Hematopoietic multipotent progenitor cell treated with erythropoietin and hydrocortisone succinate and interleukin-3 and kit ligand, for 4 days (in vitro differentiated cells): ENCODE data around the gene DNAJB12.
"Not testable (repeated sequence)": the region's sequence is repeated elsewhere in the genome, so short reads cannot be mapped to it uniquely, and the experiment has no call there.

ENCODE experiments used
- DNase-seq: peaks from one replicate; pipeline ENCODE4 v3.0.0-alpha.2; 2015

DNAJB12 gene

DNA sequence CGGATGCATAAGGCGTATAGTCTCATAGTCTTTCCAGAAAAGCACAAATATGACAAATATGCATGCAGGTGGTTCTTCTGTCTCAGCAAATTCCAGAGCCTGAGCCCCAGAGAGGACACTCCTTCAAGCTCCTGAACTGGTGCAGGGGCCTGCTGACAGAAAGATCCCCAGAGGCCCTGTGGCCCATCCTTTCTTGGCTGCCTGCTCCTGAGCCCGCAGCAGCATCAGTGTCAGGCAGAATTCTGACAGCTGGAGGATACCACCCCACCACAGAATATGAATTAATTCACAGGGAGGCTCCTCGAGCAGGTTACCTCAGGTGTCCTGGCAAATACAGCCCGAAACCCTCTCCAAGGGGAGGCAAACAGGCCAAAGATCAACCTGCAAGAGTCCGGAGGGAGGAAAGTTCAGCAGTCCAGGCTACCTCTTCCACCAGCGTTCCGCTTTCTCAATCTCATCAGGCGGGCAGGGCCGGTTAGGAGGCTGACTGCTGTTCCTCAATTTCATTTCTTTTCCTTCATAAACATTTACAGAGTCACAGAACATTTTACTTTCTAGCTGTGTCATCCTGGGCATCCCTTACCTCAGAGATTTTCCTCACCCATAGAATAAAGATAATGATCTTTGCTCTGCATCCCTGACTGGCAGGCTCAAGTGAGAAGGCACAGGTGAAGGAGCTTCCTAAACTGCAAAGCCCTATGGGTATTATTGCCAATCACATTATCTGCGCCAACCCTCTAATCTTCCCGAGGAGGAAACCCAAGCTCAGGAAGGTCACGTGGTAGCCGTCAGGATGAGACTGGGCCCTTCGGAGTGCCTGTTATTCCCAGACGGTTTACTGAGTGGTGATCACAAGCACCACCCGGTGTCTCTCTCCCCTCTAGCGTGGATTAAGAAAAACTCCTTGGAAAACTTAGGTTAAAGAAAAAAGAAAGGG, 1.4 kb downstream of the DNAJB12 start:
- DNase-seq, result no peak

- no peak for DNase-seq
These were observed 3.2 kb downstream of the DNAJB12 start for GRCh38 chr10:72351479-72351878.

DNA sequence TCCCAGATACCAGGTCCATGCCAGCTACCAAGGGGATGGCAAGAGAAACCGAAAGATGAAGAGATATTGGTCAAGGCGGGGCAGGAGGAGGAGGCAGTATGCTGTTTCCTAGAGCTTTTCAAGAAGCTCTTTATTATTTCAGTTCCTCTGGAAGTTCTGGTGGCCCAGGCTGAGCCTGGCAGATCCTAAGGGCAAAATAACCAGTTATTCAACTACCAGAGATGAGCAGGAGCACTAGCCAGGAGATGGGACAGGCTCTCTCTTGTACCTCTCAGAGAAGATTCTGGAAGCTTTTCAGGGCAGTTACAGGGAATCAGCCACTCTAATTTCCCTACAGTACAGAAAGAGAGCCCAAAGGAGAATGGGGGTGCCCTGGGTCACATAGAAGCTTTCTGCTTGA, 5.3 kb downstream of the DNAJB12 start:
- no peak for DNase-seq

- DNase-seq, result no peak
These were observed 6.4 kb downstream of the DNAJB12 start for GRCh38 chr10:72348282-72348681.

DNA sequence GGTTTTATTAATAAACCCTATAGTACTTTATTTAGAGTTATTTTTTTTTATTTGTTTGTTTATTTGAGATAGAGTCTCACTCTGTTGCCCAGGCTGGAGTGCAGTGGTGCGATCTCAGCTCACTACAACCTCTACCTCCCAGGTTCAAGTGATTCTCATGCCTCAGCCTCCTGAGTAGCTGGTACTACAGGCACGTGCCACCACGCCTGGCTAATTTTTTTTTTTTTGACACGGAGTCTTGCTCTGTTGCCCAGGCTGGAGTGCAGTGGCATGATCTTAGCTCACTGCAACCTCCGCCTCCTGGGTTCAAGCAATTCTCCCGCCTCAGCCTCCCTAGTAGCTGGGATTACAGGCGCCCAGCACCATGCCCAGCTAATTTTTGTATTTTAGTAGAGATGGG, 8.6 kb downstream of the DNAJB12 start:
- not testable (repeated sequence) for DNase-seq

DNA sequence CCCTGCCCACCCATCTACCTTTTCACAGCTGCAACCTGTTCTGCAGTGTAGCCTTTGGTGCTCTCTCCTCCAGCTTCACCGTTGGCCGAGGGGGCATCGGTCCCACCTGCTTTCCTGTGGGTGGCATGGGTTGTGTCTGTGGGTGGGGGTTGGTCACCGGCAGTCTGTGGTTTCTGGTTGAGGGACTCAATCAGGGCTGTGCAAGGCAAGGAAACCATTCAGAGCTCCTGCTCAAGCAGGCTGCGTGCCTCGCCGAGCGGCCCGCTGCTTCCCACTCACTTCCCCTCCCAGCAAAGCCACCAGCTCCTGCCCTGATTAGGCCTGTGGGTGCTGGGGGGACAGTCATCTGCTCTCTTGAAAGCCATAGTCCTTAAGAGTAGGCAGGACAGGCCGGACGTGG, 9.8 kb downstream of the DNAJB12 start:
- peak; percentile 58 for DNase-seq

- no peak for DNase-seq
These were observed 11.8 kb downstream of the DNAJB12 start for GRCh38 chr10:72342911-72343310.

GRCh38 chr10:72340510-72341261, 14.0 kb downstream of the DNAJB12 start:
- peak; percentile 85 for DNase-seq

DNA sequence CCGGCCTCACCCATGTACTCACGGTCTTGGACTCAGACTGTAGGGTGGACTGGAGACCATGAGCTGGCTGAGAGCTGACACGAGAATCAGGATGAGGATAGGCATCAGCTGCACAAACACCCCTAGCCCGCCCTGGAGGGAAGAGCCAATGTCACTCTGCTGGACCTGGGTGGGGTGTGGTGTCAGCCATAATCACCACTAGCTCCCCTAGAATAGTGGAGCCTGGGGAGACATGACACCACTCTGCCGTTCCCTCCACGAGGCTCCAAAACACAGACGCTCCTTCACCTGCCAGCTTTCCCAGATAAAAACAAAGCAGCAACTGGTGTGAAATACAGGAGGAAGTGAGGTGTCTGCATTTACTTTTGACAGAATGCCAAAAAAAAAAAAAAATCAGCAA, 16.5 kb downstream of the DNAJB12 start:
- no peak for DNase-seq

DNA sequence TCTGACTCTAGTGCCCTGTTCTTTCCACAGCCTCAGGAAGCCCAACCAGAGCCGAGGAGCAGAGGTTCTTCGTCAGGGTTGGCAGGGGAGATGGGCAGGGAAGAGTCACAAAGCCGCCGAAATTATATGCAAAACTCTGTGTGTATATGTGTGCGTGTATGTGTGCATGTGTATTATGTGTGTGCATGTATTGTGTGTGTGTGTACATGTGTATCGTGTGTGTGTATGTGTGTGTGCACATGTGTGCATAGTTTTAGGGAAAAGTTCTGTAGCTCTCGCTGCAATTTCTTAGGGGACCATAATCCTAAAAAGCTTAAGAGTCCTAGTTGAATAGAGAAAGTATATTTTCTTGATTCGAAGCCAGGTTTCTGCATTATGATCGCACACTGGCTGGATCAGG, 17.0 kb downstream of the DNAJB12 start:
- no peak for DNase-seq

DNA sequence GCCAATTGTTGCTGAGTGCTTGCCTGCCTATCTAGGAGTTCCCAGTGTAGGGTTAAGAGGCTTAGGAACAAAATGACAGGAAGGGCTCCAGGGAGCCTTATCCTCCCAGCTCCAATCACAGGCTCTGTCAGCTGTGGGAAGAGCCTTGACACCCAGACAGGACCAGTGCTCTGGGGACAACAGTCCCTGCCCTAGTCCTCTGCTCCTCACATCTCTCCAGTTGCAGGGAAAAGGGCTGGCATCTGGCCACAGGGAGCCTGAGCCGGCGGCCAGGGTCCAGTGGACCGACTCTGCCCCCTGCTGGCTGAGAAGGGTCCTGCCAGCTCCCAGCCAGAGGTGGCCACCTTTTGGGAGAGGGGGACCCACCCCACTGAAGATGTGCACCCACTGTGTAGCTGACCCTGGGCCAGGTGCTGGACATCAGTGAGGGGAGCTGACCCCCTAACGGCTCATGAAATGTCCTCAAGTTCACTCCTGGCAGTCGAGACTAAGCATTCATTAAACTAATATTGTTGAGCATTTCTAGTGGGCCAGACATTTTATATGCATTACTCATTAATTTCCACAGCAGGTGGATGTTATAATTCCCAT, 17.6 kb downstream of the DNAJB12 start:
- DNase-seq, result peak; percentile 70

DNA sequence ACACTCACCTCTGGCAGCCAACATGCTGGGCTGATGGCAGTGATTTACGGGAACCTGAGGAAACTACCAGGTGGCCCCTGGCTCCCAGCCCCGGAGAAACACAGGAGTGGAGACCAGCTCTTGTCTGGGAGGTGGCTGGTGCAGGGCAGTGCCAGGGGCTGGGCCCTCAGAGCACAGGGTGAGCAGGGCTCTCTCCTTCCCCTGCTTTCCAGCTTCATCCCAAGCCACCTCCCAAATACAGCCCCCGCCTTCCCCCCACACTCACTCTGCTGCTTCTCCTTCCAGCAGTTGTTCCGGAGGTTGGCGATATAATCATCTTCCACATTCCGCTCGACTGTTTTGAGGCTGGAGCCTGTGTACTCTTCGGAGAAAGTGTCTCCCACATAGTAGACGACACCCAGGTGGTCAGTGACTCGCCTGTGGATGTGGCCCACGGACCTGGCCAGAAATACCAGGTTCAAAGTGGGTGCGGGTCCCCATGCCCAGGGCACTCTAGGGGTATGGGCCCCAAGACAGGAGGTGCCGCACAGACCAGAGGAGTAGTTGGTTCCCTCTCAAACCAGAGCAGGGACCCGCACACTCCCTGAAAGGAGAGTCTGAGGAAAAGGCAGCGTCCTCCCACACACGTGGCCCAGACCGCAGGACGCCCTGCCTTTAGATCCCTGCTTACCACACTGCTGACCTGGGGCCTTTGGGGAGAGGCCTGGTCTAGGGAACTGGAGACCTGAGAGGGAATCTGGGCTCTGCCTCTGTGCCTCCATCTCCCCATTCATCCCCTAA, 18.3 kb downstream of the DNAJB12 start:
- DNase-seq, result no peak

DNA sequence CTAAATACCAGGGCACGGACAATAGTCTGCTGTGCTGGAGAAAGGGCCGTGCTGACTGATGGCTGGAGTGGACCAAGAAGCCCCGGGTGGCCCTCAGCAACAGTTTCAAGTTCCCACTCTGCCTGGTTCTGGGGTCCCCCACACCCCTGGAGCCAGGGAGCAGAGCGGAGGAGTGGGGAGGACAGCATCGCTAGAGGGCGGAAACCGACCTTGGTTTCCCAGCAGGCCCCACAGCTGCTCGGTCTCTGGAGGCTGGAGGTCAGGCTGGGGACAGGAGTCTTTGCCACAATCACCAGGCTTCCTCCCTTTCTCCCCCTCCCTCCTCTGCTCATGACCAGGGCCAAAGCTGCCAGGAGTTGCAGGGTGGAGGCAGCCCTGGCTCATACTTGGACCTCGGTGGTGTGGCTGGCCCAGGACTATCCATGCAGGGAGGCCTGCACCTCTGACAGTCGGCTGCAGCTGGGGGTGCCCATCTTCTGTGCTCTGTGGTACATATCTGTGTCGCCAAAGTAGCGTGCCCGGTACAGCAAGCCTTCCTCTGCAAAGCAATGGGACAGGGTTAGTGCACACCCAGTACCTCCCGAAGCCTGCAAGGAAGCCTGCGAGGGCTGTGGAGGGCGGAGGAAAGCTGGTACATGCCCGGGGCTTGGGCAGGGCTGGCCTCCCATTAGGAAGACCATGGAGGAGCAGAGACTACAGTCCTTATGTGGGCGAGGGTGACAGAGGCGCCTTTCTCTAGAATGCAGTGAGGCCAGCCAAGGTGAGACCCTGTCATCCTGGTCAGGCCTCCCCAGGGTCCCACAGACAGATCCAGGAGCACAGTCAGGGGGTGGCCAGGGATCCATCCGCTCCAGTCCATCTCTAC, 19.1 kb downstream of the DNAJB12 start:
- DNase-seq, result peak; percentile 73

DNA sequence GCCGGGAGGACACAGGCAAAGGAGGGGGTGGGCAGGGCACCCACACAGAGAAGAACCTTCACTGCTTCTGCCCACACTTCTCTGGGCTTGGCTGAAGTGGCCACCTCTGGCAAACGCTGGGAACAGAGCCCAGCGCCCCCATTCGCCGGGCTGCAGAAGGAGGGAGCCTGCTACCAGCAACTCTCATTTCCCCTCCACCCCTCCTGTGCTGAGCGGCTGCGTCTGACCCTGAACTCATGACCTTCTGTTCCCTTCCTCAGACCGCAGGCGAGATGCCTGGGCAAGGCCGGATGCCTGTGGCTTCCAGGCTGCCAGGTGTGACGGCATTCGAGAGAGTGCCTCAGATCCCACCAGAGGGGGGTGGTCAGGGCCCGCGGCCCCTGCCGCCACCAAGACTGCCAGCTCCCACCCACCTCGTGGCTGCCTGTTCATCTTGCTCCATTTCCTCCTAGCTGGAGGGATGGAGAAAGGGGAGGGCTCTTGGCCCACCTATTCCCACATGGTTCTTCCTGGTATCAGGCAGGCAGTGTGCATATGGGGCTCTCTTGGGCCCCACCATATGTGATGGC, 19.8 kb downstream of the DNAJB12 start:
- peak; percentile 94 for DNase-seq

GRCh38 chr10:72334196-72334824, 20.4 kb downstream of the DNAJB12 start:
- DNase-seq, result peak; percentile 55

DNA sequence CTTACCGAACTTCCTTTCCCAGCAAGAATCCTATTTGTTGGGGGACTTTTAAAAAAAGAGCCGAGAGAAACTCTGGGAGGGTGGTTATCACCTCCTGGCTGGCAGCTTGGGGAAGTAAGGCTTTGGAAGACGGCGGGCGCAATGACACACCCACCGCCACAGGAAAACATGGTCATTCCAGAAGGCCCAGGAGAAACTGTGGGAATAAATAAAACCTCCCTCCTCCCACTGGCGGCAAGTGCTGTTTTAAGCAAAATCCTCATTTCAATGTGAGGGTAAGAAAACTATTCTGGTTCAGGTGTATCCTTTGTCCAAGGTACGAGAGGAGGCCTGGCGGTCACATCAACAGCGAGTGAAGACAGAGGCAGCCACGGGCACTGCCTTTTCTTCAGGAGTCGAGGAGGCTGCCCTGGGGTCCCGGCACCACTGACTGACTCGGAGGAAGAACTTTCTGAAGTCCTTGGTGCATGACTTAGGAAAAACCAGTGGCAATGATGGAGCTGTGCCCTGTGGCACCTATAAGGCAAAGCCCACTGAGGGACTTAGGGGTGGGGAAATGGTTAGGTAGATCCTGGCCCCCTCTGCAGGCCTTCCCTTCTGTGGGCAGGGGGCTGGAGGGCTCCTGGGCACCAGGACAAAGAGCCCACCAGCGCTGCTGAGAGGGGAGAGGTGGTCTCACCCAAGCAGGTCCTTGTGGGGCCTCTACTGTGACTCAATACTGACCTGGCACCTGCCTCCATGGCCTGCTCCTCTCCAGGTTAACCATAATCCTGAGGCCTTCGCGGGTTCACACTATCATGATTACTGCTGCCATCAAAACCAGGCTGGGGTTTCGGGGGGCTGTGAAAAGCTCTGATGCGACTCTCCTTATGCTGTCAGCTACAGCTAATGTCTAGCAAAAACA, 21.4 kb downstream of the DNAJB12 start:
- no peak for DNase-seq

GRCh38 chr10:72332423-72333111, 22.2 kb downstream of the DNAJB12 start:
- peak; percentile 87 for DNase-seq

- peak; percentile 99 for DNase-seq
These were observed 22.9 kb downstream of the DNAJB12 start for GRCh38 chr10:72331575-72332422.
